Activated CD8-positive, alpha-beta memory T cell treated with anti-CD3 and anti-CD28 coated beads, Interleukin-2, amount 50 U/mL, for 24 hours (primary cell): Measurements from ENCODE around the gene SRRM3.
"Not testable (repeated sequence)": the region's sequence is repeated elsewhere in the genome, so short reads cannot be mapped to it uniquely, and the experiment has no call there.

Source experiments
- DNase-seq: peaks from one replicate; pipeline ENCODE4 v3.0.0-alpha.2; 2020; ENCODE audit errors: extremely low read depth

The SRRM3 gene

DNA sequence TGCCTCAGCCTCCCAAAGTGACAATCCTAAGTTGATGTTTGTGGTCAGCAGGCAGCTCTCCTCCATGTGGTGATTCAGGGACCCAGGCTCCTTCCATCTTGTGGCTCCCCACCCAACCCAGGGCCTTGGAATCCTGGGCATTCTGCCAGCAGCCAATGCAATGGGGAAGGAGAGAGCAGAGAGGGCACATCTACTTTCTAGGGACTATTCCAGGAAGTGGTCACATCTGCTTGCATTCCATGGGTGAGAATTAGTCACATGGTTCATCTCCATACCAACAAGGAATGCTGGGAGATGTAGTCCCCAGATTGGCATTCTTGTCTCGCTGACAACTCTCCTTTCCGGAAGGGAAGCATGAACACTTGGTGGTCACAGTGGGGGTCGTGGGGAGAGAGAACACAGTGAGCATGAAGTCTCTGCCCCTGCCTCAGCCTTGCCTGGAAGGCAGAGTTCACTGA is 9.9 kb upstream of the SRRM3 start:
- no peak for DNase-seq

DNA sequence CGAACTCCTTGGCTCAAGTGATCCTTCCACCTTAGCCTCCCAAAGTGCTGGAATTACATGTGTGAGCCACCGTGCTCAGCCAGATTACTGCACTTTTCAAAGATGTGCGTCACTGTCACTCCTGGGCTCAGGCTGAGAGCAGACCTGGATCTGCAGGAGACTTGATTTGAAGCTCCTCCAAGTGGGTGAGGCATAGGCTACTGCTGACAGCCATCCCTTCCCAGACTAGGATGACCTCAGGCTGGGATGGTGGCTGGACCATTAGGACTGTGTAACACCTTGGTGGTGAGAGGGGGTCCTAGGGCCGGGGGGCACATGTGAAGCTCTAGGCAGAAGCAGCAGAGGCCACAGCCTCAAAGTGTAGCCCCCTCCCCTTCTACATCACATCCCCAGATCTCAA is 8.2 kb upstream of the SRRM3 start:
- no peak for DNase-seq

DNA sequence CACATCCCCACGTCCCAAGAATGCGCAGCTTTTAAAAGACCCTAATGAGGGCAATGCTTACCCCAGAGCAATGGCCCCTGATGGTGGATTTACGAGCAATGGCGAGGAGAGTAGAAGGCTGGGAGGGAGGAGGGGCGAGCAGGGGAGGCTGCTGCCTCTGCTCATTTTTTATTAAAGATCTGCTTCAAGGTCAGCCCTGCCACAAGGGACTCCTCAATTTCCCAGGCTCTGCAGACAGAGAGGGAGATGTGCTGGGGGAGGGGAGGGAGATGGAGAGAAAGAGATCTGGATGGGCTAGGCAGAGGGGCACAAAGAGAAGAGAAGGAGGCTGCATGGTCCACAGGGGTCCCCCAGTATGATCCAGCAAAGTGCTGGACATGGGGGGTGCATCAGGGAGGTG is 7.8 kb upstream of the SRRM3 start:
- no peak for DNase-seq

GRCh38 chr7:76196786-76197185 is 4.9 kb upstream of the SRRM3 start:
- no peak for DNase-seq

- no peak for DNase-seq
Observed at GRCh38 chr7:76198202-76198601, 3.5 kb upstream of the SRRM3 start.

DNA sequence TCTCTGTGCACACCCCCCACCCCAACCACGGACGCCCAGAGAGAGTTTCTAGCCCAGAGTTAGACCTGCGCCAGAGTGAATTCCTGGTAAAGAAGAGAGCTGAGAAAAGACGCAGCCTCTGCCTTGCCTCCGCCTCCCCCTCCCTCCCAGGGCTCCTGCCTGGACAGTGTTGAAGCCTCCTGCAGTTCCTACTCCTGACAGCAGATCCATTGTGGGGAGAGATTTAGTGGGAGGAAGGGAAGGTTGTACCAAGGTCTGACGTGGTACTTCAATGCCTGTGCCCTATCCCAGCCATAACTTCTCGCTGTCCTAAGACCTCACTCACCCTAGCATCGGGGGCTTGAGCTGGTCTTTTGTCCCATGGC is 952 bp downstream of the SRRM3 start:
- DNase-seq, result no peak

DNA sequence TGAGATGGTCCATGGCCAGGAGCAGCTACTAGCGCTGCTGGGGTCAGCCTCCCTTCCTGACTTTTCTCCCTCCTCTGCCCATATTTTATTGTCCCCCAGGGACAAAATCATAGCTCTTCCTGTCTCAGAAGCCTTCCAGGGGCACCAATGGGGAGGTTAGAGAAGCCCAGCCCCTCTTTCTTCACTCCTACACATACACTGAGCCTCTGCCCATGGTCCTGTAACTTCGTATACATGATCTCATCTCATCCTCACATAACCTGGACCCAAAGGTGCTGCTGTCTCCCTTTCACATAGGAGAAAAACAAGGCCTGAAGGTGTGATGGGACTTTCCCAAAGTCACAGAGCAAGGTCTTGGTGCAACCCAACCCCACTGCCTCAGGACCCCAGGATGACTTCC is 2.5 kb downstream of the SRRM3 start:
- no peak for DNase-seq

- DNase-seq, result no peak
Observed at GRCh38 chr7:76206633-76207032, 4.9 kb downstream of the SRRM3 start.

DNA sequence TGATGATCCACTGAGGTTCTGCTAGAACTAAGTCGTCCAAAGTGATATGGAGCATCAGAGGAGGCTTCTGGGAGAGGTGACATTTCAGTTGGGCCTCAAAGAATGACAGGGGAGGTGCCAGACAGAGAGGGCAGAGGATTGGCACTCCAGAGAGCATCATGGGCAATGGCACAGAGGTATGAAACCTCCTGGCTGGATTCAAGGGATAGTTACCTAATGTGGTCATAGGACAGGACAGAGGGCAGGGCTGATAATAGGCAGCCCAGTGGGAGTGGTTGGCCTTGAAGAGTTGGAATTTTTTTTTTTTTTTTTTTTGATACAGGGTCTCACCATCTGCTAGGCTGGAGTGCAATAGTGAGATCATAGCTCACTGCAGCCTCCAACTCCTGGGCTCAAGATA is 7.6 kb downstream of the SRRM3 start:
- no peak for DNase-seq

- DNase-seq, result no peak
Observed at GRCh38 chr7:76211216-76211615, 9.5 kb downstream of the SRRM3 start.

DNA sequence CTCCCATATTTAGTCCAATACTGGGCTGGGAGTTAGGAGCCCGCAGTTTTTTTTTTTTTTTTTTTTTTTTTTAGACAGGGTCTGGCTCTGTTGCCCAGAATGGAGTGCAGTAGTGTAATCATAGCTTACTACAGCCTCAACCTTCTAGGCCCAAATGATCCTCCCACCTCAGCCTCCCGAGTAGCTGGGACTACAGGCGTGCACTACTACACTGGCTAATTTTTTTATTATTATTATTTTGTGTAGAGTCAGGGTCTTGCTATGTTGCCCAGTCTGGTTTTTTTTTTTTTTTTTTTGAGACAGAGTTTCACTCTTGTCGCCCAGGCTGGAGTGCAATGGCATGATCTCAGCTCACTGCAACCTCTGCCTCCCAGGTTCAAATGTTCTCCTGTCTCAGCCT is 13.7 kb downstream of the SRRM3 start:
- not testable (repeated sequence) for DNase-seq

DNA sequence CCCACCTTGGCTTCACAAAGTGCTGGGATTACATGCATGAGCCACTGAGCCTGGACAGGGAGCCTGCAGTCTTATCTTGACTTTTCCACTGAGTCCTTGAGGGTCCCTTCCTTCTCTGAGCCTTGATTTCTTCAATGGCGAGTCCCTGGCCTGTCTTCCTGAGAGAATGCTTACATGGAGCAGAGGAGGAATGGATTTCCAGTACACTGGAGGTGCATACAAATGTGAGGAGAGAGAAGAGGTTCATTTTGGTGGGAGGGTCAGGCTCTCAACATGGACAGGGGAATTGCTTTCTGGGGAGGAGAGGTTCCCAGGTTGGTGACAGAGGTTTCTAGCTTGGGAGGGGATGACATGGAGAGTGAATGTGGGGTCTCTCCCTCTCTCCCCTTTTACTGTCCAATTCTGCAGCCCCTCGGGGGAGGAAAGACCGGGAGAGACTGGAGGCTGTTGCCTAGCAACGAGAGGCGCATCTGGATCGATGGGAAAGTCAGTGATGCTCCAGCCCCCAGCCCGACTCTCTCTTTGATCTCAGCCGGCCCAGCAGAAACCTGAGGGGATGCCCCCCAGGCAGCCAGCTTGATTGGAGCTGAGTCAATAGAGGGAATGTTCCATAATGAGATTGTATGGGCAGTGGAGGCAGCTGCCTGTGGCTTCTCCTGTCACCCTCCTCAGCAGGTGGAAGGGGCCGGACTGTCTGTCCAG is 14.8 kb downstream of the SRRM3 start:
- DNase-seq, result no peak

GRCh38 chr7:76217942-76218566 is 16.4 kb downstream of the SRRM3 start:
- DNase-seq, result no peak

DNA sequence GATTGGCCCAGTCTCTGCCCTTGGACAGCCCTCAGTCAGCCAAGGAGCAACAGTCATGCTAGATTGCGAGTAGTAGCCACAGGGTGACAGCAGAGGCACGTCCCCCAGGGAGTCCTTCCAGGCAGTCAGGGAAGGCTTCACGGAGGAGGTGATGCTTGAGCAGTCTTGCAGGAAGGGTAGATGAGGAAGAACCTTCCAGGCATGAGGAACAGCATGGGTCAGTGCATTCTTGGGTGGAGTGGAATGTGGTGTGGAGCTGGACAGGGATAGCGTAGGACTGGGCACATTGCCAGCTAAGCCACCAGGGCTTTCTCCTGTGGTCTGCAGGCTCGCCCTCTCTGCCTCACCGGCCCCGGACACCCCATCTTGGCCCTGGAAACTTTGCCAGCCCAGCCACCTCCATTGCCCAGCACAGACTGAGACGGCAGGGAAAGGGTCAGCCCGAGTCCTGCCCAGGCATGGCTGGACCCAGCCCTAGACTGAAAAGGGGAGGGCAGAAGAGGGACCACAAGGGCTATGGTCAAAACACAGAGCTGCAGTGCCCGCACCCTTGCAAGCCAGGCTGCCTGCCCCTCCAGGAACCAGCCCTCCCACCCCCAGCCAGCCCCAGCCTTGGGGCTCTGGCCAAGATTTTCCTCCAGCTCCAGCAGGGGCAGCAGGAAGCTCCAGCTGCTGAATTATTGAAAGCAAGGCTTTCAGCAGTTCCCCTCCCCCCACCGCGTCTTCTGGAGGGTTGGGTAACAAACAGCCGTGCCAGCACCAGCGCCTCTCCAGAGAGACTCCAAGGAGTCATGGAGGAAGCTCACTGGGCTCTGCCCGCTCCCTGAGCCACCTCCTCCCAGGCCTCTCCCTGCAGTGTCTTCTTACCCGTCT is 18.7 kb downstream of the SRRM3 start:
- no peak for DNase-seq

- no peak for DNase-seq
Observed at GRCh38 chr7:76222333-76222732, 20.6 kb downstream of the SRRM3 start.

DNA sequence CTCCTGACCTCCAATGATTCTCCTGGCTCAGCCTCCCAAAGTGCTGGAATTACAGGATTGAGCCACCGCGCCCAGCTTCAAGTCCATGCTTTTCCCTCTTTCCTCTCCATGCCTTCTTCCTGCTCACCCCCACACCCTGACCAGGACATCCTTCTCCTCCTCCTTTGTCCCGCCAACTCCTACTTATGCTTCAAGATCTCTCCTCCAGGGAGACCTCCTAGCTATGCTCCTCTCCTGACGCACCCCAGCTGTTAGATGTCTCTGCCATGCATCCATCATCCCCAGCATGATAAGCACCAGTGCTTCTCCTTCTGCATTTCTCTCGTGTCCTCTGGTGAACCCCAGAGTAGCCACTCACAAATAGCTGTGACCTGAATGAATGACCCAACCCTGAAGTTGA is 21.1 kb downstream of the SRRM3 start:
- DNase-seq, result no peak

GRCh38 chr7:76223286-76223972 is 21.7 kb downstream of the SRRM3 start:
- no peak for DNase-seq

DNA sequence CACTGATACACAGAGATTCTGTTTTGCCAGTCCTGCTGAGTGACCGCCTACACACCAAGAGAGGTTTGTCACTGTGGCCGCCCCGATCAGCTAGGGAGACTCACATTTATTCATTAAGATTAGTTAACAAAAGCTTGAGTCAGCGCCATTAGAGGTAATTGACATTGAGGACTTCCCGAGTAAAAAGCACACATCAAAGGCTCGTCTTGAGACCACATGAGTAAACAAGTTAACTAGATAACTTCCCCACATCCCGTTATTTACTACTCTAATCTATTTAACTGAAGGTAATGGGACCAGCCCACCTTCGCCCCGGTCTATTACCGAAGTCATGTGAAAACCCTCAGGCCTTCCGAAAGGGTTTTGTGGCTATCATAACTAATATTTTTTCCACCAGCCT is 23.0 kb downstream of the SRRM3 start:
- DNase-seq, result no peak

DNA sequence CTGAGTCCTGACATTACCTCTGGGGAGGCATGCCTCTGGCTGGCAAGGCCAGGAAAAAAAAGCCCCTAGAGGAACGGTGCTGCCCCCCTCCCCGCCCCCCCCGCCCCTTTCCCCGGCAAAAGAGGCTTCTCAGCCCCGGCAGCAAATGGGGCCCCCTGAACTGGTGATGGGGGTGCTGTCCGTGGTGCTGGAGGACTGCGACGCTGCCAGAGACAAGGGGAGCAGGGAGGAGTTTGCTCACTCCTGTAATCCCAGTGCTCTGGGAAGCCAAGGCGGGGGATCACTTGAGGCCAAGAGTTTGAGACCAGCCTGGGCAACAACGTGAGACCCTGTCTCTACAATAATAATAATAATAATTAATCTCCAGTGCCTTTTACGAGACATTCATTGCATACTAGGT is 23.7 kb downstream of the SRRM3 start:
- DNase-seq, result no peak

DNA sequence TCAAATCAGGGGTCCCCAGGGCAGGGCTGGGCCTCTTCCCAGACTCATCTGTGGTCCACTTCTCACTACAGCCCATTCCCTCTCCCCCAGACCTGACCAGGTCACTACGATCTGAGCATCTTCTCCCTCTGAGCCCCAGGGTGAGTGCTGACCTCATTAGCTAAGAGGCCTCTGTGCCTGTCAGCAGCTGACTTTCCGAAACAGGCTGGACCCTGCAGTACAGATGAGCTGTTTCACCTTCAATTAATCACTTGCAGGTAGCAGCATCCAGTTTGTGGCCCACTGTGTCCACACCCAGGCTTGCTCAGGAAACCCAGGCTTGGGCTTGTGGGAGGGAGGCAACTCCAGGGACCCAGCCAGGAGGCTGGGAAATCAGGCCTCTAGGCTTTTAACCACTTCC is 24.3 kb downstream of the SRRM3 start:
- DNase-seq, result no peak

DNA sequence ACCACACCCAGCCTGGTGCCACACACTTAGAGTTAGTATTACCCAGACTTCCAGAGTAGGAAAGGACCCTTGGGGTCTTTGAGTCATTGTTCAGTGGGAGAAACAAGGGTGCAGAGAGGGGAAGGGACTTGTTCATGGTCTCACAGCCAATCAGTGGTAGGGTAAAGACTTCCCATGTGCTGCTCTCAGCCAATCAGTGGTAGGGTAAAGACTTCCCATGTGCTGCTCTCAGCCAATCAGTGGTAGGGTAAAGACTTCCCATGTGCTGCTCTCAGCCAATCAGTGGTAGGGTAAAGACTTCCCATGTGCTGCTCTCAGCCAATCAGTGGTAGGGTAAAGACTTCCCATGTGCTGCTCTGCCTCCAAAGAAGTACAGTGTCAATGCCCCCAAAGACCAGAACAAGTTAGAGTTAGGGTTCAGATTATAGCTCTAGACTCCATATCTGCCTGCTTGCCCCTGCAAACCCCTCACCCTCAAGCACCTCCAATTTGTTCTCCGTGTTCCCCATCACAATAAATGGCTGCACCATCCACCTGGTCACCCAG is 25.3 kb downstream of the SRRM3 start:
- DNase-seq, result not testable (repeated sequence)

DNA sequence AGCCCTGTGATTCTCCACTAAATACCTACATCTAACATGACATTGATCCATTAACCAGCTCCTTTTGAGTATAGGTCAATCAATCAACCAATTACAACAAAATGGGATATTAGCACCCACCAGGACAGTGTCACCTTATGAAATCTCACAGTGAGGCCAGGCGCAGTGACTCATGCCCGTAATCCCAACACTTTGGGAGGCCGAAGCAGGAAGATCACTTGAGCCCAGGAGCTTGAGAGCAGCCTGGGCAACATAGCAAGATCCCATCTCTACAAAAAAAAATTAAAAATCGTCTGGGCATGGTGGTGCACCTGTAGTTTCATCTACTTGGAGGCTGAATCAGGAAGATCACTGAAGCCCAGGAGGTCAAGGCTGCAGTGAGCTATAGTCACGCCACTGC is 28.5 kb downstream of the SRRM3 start:
- no peak for DNase-seq
